HUES64 (cell line): ENCODE data around the gene ARHGAP25.

Experiments used
- H3K27ac ChIP-seq: 2 replicates; pipeline ENCODE4 v1.7.0; 2013; ENCODE audit warnings: low read depth, low read length, inconsistent platforms
- H3K27me3 ChIP-seq: 2 replicates; pipeline ENCODE4 v1.6.1; 2013; ENCODE audit warnings: mild to moderate bottlenecking, low read length; ENCODE audit not compliant: insufficient read depth
- H3K36me3 ChIP-seq: 2 replicates; pipeline ENCODE4 v1.6.1; 2013; ENCODE audit warnings: mild to moderate bottlenecking, low read length; ENCODE audit not compliant: insufficient read depth
- H3K4me1 ChIP-seq: 2 replicates; pipeline ENCODE4 v1.6.1; 2013; ENCODE audit warnings: mild to moderate bottlenecking, low read length, moderate library complexity; ENCODE audit not compliant: insufficient read depth
- H3K4me3 ChIP-seq: 2 replicates; pipeline ENCODE4 v1.5.1; 2013; ENCODE audit warnings: mild to moderate bottlenecking, low read length, moderate library complexity
- H3K9ac ChIP-seq: 2 replicates; pipeline ENCODE4 v1.6.1; 2013; ENCODE audit warnings: mild to moderate bottlenecking, low read depth, low read length
- H3K9me3 ChIP-seq: 2 replicates; pipeline ENCODE4 v1.6.1; 2013; ENCODE audit warnings: low read depth, low read length; ENCODE audit not compliant: insufficient read depth
- WGBS: fragments of 150-250, 120-280 bp; methylation state at CpG from one replicate; pipeline ENCODE4 v1.1.7; 2013; ENCODE audit warnings: missing lambda C conversion rate; 5-methylcytosine and 5-hydroxymethylcytosine counted together

The ARHGAP25 gene

GRCh38 chr2:68720665-68721064 is 13.9 kb upstream of the ARHGAP25 start:
- Histone ChIP-seq H3K9me3 (no peaks in the 10 kb centered on the region), H3K27ac (no peak overlapping the region), H3K9ac (no peak overlapping the region), H3K4me1 (no peaks in the 10 kb centered on the region), H3K36me3 (no peaks in the 10 kb centered on the region), H3K27me3 (no peaks in the 10 kb centered on the region), H3K4me3 (no peak overlapping the region)
- WGBS = 91% methylated on average over 3 of the region's 3 CpGs

DNA sequence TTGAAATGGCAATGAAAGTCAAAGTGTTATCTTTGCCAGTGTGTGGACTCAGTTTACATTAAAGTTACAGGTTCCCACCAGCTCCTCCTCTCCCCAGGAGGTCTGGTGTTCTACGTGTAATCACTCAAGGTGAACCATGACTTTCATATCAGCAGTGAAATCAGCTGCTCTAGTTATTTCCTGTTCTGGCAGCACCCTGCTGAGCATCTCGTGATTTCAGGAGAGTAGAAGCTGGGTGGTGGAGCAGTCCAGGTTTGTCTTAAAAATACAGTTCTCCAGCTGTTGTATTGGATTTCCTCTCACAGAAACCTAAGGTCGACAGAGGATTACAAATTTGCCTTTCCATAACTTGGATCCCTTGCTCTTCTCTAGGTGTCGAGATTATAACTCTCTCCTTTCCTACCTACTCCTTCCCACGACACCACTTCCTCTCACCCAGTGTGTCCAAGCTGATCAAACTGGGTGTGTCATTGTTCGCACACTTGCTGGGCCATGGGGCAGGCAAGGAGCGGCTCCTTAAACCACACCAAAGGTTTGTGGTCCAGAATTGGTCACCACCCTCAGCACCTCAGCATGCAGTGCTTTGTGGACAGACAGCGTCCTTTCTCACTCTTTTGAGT is 13.0 kb upstream of the ARHGAP25 start:
- no peak overlapping the region for H3K4me3 ChIP-seq
- H3K9ac ChIP-seq = no peak overlapping the region
- H3K9me3 ChIP-seq = no peaks in the 10 kb centered on the region
- no peaks in the 10 kb centered on the region for H3K27me3 ChIP-seq
- H3K27ac ChIP-seq = no peak overlapping the region
- H3K4me1 ChIP-seq = no peaks in the 10 kb centered on the region
- 87% methylated on average over 8 of the region's 8 CpGs for WGBS
- no peaks in the 10 kb centered on the region for H3K36me3 ChIP-seq

- H3K9me3 ChIP-seq = no peaks in the 10 kb centered on the region
- no peak overlapping the region for H3K27ac ChIP-seq
- H3K27me3 ChIP-seq = no peaks in the 10 kb centered on the region
- H3K9ac ChIP-seq = no peak overlapping the region
- WGBS = 77% methylated on average over 8 of the region's 8 CpGs
- no peak overlapping the region for H3K4me3 ChIP-seq
- H3K4me1 ChIP-seq = no peaks in the 10 kb centered on the region
- no peaks in the 10 kb centered on the region for H3K36me3 ChIP-seq
Measured at GRCh38 chr2:68722712-68723111, 11.9 kb upstream of the ARHGAP25 start.

DNA sequence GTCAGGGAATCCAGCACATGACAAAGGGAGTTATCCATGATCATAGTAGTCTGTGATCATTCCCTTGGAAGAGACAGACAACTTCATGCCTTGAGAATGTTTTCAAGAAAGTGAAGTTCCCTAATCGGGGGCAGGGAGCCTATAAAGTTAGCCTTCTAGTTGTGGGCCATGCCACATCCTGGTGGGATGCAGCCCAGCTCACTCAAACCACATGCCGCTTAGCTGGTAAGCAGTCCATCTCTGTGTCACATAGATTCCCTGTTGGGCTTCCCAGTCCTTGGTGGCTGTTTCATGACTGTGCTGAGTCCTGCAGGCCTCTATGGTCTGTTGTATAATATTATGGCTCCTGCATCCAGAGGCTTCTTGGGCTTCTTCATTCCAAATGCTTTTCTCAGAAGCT is 11.4 kb upstream of the ARHGAP25 start:
- Histone ChIP-seq H3K36me3 (no peaks in the 10 kb centered on the region), H3K9me3 (no peaks in the 10 kb centered on the region), H3K4me3 (no peak overlapping the region), H3K27ac (no peak overlapping the region), H3K9ac (no peak overlapping the region), H3K4me1 (no peaks in the 10 kb centered on the region), H3K27me3 (no peaks in the 10 kb centered on the region)
- WGBS = 95% methylated on average over 2 of the region's 2 CpGs

DNA sequence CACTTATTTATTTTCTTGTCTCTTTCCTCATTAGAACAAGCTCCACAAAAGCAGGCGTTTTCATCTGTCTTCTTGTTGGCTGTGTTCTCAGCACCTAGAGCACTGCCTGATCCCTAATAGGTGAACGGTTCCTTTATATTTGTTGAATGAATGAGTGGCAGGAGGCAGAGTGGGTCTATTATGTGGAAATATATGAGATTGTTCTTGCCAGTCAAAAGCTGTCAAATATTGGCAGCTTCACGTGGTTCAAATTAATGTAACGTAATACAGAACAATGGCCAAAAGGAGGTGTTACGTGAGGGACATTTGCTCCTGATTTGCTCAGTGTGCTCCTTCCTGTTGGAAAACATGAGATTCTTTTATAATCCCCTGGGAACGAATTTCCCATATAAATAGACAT is 8.5 kb upstream of the ARHGAP25 start:
- Histone ChIP-seq H3K4me1 (no peaks in the 10 kb centered on the region), H3K9ac (no peak overlapping the region), H3K36me3 (no peaks in the 10 kb centered on the region), H3K4me3 (no peak overlapping the region), H3K27ac (no peak overlapping the region), H3K9me3 (no peaks in the 10 kb centered on the region), H3K27me3 (no peaks in the 10 kb centered on the region)
- WGBS = 95% methylated on average over 6 of the region's 6 CpGs

GRCh38 chr2:68726608-68727367 is 7.8 kb upstream of the ARHGAP25 start:
- WGBS = 93% methylated on average over 11 of the region's 11 CpGs
- H3K36me3 ChIP-seq = no peaks in the 10 kb centered on the region
- H3K9ac ChIP-seq = no peak overlapping the region
- no peaks in the 10 kb centered on the region for H3K9me3 ChIP-seq
- H3K4me3 ChIP-seq = no peak overlapping the region
- H3K27me3 ChIP-seq = no peaks in the 10 kb centered on the region
- H3K4me1 ChIP-seq = no peaks in the 10 kb centered on the region
- H3K27ac ChIP-seq = no peak overlapping the region

DNA sequence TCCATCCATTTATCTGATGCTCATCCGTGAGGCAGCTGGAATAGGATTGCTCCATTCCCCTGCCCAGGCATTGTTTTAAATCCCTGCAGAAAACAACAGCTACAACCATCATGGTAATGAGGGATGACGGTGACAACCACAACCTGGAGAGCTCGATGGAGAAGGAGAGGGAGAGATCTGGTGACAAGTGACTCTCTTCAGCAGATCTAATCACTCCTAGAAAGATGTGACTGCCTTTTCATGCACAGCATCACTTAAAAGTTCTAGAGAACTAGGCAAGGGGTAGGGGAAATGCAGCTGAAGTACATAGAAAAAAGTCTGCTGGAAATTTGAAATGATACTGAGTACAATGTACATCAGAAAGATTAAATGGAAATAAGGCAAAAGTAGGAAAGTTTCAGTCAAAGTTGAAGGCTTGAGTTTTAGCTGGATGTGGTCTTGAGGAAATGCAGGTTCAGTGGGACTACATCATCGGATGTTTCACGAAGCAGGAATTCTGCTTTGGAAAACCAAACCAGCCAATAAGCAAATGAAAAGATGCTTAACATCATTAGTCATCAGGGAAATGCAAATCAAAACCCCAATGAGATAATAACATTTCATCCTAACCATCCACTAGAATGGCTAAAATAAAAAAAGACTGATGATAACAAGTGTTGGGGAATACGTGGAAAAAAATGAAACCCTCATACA is 6.8 kb upstream of the ARHGAP25 start:
- Histone ChIP-seq H3K4me1 (no peaks in the 10 kb centered on the region), H3K9me3 (no peaks in the 10 kb centered on the region), H3K36me3 (no peaks in the 10 kb centered on the region), H3K27ac (no peak overlapping the region), H3K4me3 (no peak overlapping the region), H3K9ac (no peak overlapping the region), H3K27me3 (no peaks in the 10 kb centered on the region)
- WGBS = 65% methylated on average over 3 of the region's 6 CpGs

DNA sequence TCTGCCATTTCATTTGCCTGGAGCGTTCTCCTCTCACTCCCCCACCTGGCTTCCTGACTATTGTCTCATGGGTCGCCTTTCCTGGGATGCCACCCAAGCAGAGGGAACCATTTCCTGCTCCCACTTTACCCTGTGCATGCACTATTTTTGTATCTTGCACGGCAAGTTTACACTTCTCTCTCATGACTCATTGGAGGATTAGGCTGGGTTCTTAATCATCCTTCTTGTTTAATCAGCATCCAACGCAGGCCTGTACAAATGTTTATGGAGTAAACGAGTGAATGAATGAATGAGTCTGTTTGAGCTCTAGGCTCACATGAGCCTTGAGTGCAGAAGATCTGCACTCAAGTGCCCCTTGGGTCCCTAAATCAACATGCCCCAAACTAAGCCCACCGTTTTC is 3.8 kb upstream of the ARHGAP25 start:
- H3K4me3 ChIP-seq = no peak overlapping the region
- H3K36me3 ChIP-seq = no peaks in the 10 kb centered on the region
- no peak overlapping the region for H3K9ac ChIP-seq
- WGBS = 92% methylated on average over 6 of the region's 6 CpGs
- no peaks in the 10 kb centered on the region for H3K4me1 ChIP-seq
- H3K27me3 ChIP-seq = no peaks in the 10 kb centered on the region
- H3K27ac ChIP-seq = no peak overlapping the region
- no peaks in the 10 kb centered on the region for H3K9me3 ChIP-seq

- H3K9me3 ChIP-seq = no peaks in the 10 kb centered on the region
- no peaks in the 10 kb centered on the region for H3K4me1 ChIP-seq
- no peak overlapping the region for H3K9ac ChIP-seq
- H3K27me3 ChIP-seq = no peaks in the 10 kb centered on the region
- 93% methylated on average over 19 of the region's 19 CpGs for WGBS
- H3K36me3 ChIP-seq = no peaks in the 10 kb centered on the region
- H3K4me3 ChIP-seq = no peak overlapping the region
- no peak overlapping the region for H3K27ac ChIP-seq
Measured at GRCh38 chr2:68732036-68732932, 2.3 kb upstream of the ARHGAP25 start.

GRCh38 chr2:68733365-68733764 is 1.2 kb upstream of the ARHGAP25 start:
- no peaks in the 10 kb centered on the region for H3K36me3 ChIP-seq
- WGBS = 90% methylated on average over 4 of the region's 4 CpGs
- no peaks in the 10 kb centered on the region for H3K27me3 ChIP-seq
- no peak overlapping the region for H3K9ac ChIP-seq
- no peaks in the 10 kb centered on the region for H3K4me1 ChIP-seq
- no peak overlapping the region for H3K4me3 ChIP-seq
- no peak overlapping the region for H3K27ac ChIP-seq
- H3K9me3 ChIP-seq = no peaks in the 10 kb centered on the region

GRCh38 chr2:68734176-68734575 is 435 bp upstream of the ARHGAP25 start:
- H3K9me3 ChIP-seq = no peaks in the 10 kb centered on the region
- no peaks in the 10 kb centered on the region for H3K4me1 ChIP-seq
- no peak overlapping the region for H3K4me3 ChIP-seq
- no peak overlapping the region for H3K27ac ChIP-seq
- WGBS = 96% methylated on average over 3 of the region's 3 CpGs
- no peak overlapping the region for H3K9ac ChIP-seq
- no peaks in the 10 kb centered on the region for H3K36me3 ChIP-seq
- no peaks in the 10 kb centered on the region for H3K27me3 ChIP-seq
